Activated naive CD8-positive, alpha-beta T cell treated with anti-CD3 and anti-CD28 coated beads, Interleukin-2, amount 10 ng/mL, durations not matched to agents 7 days and 5 days (primary cell): ENCODE data around the gene SEMA3B. TPM values are rescaled to one million over a fixed set of nuclear protein-coding genes. Genes with fewer than 3 reads are reported as not detected.
A peak's percentile ranks its signal among the peaks of the same experiment; 100 is the strongest.
"Not testable (repeated sequence)": the region's sequence is repeated elsewhere in the genome, so short reads cannot be mapped to it uniquely, and the experiment has no call there.

Experiments used
- ATAC-seq: fragments of 150-1000 bp; cut with Tn5 transposase; one replicate; pipeline ENCODE4 v1.10.0; 2021; ENCODE audit warnings: low read depth, moderate library complexity
- POLR2A ChIA-PET: fragments of 350-600 bp; sonication (Branson Sonifier 250); formaldehyde crosslinking; loops from one replicate; lab custom pipeline; 2021; ENCODE audit warnings: antibody characterized with exemption; lab: Charles Lee
- DNase-seq: peaks from one replicate; pipeline ENCODE4 v3.0.0; 2021
- H3K27ac Mint-ChIP-seq: one replicate; pipeline ENCODE4 v1.8.0; 2022; ENCODE audit warnings: mild to moderate bottlenecking, mixed read lengths
- H3K27me3 Mint-ChIP-seq: one replicate; pipeline ENCODE4 v1.8.0; 2022; ENCODE audit warnings: mild to moderate bottlenecking, moderate library complexity, mixed read lengths
- H3K36me3 Mint-ChIP-seq: one replicate; pipeline ENCODE4 v1.8.0; 2021; ENCODE audit warnings: mild to moderate bottlenecking, mixed read lengths
- H3K4me1 Mint-ChIP-seq: one replicate; pipeline ENCODE4 v1.8.0; 2021; ENCODE audit warnings: mixed read lengths
- H3K4me3 Mint-ChIP-seq: one replicate; pipeline ENCODE4 v1.8.0; 2022; ENCODE audit warnings: mild to moderate bottlenecking, moderate library complexity, mixed read lengths
- H3K9me3 Mint-ChIP-seq: one replicate; pipeline ENCODE4 v1.8.0; 2021; ENCODE audit warnings: mixed read lengths
- total RNA-seq, 2 experiments: library from RNA; stranded (reverse); gene quantifications; one replicate each; pipeline ENCODE4 v1.2.3, GENCODE V29; 2021

SEMA3B gene
- 1 to 10 TPM in 1 of 2 experiments, under 1 TPM in 1; 0.36 to 1.0 TPM for total RNA-seq

DNA sequence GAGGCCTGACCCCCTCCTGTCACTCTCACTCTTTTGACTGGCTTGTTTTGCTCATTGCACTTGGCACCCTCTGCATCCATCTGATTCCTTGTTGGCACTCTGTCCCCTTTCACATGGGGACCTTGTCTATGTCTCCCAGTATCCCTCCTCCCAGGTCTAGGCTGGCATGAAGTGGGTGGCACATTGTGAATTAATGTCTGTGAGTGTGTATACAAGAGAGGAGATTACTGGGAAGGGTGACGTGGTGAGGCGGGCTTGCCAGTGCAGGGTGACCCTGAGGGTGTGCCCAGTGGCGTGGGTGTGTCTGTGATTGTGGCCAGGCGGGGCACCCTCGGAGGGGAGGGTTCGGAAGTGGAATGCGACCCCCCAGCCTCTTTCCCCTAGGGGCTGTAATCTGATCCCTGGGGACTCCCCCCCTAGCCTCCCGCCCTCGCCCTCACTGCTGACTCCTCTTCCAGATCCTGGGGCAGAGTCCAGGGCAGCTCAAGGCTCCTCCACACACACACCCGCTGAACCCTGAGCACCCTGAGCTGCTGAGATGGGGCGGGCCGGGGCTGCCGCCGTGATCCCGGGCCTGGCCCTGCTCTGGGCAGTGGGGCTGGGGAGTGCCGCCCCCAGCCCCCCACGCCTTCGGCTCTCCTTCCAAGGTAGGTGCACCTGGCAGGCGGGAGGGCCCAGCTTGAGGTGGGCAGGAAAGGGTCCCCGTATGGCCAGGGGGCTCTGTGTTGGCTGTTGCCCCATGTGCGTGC lies at the start of gene SEMA3B:
Gene SEMA3B, plus strand, starts transcription at position 445 of the 749 bp plus-strand sequence. Its CDS starts 94 bp downstream, at position 539.
- H3K36me3 Mint-ChIP-seq = no peaks in the 10 kb centered on the region
- no peak within 1 kb of the TSS for H3K27ac Mint-ChIP-seq
- peaks cover 12% of the 10 kb centered on the region for H3K4me1 Mint-ChIP-seq
- H3K9me3 Mint-ChIP-seq = no peaks in the 10 kb centered on the region
- peaks cover 15% of the 10 kb centered on the region for H3K27me3 Mint-ChIP-seq
- no peak for ATAC-seq
- DNase-seq = no peak
- POLR2A ChIA-PET = interaction anchor here (0.6 kb wide), 1 partner anchor 78 kb away, joined by 3 read pairs; no protein-coding TSS in a partner anchor
- no peak within 1 kb of the TSS for H3K4me3 Mint-ChIP-seq

DNA sequence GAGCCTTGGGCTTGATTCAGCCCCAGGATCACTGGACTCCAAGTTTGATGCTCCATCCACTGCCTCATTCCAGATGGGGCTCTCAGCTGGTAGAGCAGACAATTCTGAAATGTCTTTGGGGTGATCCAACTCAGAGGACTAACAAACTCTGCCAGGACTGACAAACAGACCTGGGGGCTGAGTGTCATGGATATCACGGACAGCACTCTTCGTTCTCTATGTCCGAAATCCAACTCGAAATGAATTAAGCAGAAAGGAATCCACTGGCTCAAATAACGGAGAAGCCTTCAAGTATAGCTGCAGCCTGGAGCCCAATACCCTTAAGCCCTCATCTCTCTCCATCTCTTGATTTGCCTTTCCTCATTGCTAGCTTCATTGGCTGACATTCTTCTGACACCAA lies 49.7 kb upstream of the SEMA3B start:
- POLR2A ChIA-PET = no interaction called here
- H3K9me3 Mint-ChIP-seq = no peaks in the 10 kb centered on the region
- ATAC-seq (no peak), DNase-seq (no peak)
- no peaks in the 10 kb centered on the region for H3K36me3 Mint-ChIP-seq
- H3K4me1 Mint-ChIP-seq = no peaks in the 10 kb centered on the region
- H3K27ac Mint-ChIP-seq = no peak overlapping the region
- H3K4me3 Mint-ChIP-seq = no peak overlapping the region
- H3K27me3 Mint-ChIP-seq = peaks cover 7% of the 10 kb centered on the region

DNA sequence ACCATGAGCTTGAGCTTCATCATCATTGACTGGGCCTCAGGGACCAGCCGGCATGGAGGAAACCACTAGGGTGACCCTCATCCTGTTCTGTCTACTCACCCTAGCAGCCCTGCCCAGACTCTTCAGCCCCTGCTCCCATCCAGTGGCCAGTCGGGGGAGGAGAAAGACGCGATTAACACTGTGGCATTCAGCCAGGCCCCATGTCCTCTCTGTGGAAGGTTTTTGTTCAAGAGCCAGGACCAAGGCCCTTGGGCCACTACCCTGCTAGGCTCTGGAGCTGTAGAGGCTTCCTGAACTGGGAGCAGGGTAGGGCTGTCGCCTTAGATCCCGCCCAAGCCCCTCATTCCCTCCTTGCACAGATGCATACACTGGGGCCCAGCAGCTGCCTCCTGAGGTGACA lies 48.8 kb upstream of the SEMA3B start:
- no peak overlapping the region for H3K4me3 Mint-ChIP-seq
- DNase-seq (no peak), ATAC-seq (no peak)
- POLR2A ChIA-PET = interaction anchor here (1.3 to 2.4 kb wide), 2 partner anchors 25 to 27 kb away, joined by 3 to 12 read pairs; no protein-coding TSS in a partner anchor
- H3K27me3 Mint-ChIP-seq = peaks cover 11% of the 10 kb centered on the region
- H3K9me3 Mint-ChIP-seq = no peaks in the 10 kb centered on the region
- peak overlapping the region; percentile 28 for H3K27ac Mint-ChIP-seq
- H3K36me3 Mint-ChIP-seq = no peaks in the 10 kb centered on the region
- H3K4me1 Mint-ChIP-seq = no peaks in the 10 kb centered on the region

DNA sequence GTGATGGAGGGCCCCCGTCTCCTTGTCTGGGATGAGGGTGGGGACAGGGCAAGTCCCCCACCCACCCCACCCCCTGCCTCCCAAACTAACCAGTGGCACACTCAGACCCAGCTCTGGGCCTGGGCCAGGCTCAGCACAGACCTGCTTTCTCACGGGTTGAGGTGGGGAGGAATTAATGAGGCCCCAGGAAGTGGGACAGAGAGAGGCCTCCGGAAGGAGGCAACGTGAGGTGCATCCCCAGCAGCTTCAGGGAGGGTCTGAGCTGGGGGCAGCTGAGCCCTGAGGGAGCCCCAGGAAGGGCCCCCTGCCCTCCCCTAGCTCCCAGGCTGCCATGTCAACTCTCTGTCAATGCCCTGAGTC lies 47.9 kb upstream of the SEMA3B start:
- H3K4me1 Mint-ChIP-seq = peaks cover 2% of the 10 kb centered on the region
- H3K36me3 Mint-ChIP-seq = no peaks in the 10 kb centered on the region
- H3K4me3 Mint-ChIP-seq = no peak overlapping the region
- peak overlapping the region; percentile 48 for H3K27ac Mint-ChIP-seq
- POLR2A ChIA-PET = interaction anchor here (0.5 to 2.4 kb wide), 5 partner anchors 13 to 94 kb away, joined by 3 to 12 read pairs (median 4); no protein-coding TSS in a partner anchor
- DNase-seq (no peak), ATAC-seq (peak; percentile 57)
- H3K9me3 Mint-ChIP-seq = no peaks in the 10 kb centered on the region
- peaks cover 11% of the 10 kb centered on the region for H3K27me3 Mint-ChIP-seq

DNA sequence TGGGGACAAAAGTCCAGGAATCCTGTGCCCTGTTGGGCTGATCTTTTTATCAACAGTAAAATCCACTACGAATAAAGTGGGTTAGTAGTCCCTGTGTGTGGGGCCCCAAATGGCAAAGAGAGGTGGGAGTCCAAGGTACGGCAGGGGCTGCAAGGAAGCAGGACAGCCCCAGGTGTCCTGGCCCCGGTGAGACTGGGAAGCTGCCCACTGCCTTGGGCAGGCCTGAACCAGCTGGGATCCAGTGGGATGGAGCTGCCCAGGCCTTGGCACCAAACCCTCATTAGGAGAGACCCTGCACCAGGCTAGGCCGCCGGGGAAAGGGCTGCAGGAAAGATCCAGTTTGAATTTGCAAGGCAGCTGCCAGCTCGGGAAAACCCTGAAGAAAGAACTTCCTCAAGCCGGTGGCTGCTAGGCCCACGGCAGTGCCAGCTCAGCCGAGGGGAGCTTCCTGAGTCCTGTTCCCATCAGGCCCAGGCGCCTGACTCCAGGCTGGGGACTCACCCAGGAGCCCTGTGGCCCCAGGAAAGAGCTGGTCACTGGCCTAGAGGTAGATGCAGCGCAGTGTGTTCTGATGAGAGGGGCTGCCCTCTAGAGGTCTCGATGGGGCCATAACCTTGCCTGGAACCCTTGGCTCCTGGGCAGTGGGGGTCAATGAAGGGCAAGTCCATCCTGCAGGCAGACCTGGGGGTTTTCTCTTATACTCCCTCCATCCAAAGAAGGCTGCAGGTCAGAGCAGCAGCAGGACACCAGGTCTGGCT lies 47.4 kb upstream of the SEMA3B start:
- peaks cover 11% of the 10 kb centered on the region for H3K27me3 Mint-ChIP-seq

DNA sequence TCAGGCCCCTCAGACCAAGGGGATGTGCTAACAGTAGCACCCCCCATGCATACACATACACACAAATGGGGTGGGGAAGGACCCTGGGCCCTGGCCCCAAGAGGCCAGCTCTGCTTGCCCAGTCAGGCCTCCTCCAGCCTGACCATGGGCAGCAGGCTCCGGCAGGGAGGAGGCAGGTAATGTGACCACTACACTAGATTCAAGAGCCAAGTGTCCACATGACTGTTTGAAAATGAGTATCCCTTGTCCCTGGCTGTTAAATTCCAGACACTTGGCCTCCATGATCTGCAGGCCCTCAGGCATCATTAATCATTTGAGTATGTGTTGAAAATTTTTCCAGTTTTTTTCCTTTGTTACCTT lies 46.8 kb upstream of the SEMA3B start:
- H3K36me3 Mint-ChIP-seq = no peaks in the 10 kb centered on the region
- H3K4me3 Mint-ChIP-seq = no peak overlapping the region
- no peak for DNase-seq
- peaks cover 11% of the 10 kb centered on the region for H3K27me3 Mint-ChIP-seq
- no peaks in the 10 kb centered on the region for H3K9me3 Mint-ChIP-seq
- no peak overlapping the region for H3K27ac Mint-ChIP-seq
- ATAC-seq = no peak
- POLR2A ChIA-PET = interaction anchor here (2.4 kb wide), 1 partner anchor 27 kb away, joined by 12 read pairs; no protein-coding TSS in a partner anchor
- H3K4me1 Mint-ChIP-seq = peaks cover 6% of the 10 kb centered on the region

More for the DNA sequence above, 47.4 kb upstream of the SEMA3B start:
- Mint-ChIP-seq H3K36me3 (no peaks in the 10 kb centered on the region), H3K4me1 (peaks cover 2% of the 10 kb centered on the region), H3K4me3 (no peak overlapping the region), H3K9me3 (no peaks in the 10 kb centered on the region), H3K27ac (peak overlapping the region; percentile 48)
- DNase-seq = no peak
- ATAC-seq = no peak
- POLR2A ChIA-PET = interaction anchor here (0.5 to 2.4 kb wide), 4 partner anchors 12 to 95 kb away, joined by 4 to 12 read pairs (median 4); no protein-coding TSS in a partner anchor

DNA sequence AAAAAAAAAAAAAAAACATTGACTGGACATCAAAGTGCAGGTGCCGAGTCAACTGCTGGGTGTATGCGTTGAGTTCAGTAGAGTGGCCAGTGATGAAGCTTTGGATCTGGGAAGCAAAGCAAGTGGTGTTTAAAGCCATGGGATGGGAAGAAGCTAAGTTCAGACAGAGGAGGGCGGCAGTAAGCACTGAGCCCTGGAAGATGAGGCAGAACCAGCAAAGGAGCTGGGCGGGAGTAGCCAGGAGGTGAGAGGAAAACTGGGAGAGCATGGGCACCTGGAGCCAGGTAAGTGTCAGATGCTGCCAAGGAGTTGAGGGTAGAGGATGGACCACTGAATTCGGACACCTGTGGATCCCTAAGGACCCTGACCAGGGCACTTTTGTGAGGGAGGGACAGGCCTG lies 44.3 kb upstream of the SEMA3B start:
- Mint-ChIP-seq H3K4me3 (no peak overlapping the region), H3K36me3 (no peaks in the 10 kb centered on the region), H3K9me3 (no peaks in the 10 kb centered on the region), H3K27ac (no peak overlapping the region), H3K27me3 (peaks cover 11% of the 10 kb centered on the region), H3K4me1 (peaks cover 17% of the 10 kb centered on the region)
- ATAC-seq (no peak), DNase-seq (no peak)
- POLR2A ChIA-PET = interaction anchor here (3.1 kb wide), 1 partner anchor 30 kb away, joined by 30 read pairs; no protein-coding TSS in a partner anchor

DNA sequence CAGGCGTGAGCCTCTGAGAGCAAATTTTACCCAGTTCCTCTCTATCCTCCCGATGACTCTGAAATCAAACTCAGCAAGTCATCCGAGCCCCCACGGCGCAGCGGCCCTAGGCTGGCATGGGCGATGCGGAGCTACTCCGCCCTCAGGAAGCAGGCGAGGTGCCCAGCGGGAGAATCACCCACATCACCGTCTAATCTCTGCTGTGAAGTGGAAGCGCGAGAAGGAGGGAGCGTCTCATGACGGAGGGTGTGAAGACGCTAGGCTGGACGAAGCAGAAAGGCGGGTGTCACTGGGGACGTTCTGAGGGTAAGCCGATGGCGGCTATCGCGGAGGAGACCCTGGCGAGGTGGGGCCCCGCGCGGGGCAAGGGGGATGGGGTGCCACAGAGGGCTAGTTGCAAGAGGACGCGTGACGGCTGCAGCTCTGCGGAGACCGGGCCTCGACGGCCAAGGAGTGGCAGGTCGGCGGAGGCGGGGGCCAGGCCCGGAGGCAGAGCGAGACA lies 42.0 kb upstream of the SEMA3B start:
- Mint-ChIP-seq H3K36me3 (no peaks in the 10 kb centered on the region), H3K27ac (peak overlapping the region; percentile 93), H3K4me1 (peaks cover 17% of the 10 kb centered on the region), H3K27me3 (peaks cover 11% of the 10 kb centered on the region), H3K4me3 (peak overlapping the region; percentile 97), H3K9me3 (no peaks in the 10 kb centered on the region)
- DNase-seq = no peak
- peak; percentile 15 for ATAC-seq
- POLR2A ChIA-PET = interaction anchor here (0.5 to 5.9 kb wide), 15 partner anchors 9 to 348 kb away, joined by 3 to 47 read pairs (median 7); partner anchors contain the start of genes GNAI2, HEMK1, HYAL3 and IFRD2

DNA sequence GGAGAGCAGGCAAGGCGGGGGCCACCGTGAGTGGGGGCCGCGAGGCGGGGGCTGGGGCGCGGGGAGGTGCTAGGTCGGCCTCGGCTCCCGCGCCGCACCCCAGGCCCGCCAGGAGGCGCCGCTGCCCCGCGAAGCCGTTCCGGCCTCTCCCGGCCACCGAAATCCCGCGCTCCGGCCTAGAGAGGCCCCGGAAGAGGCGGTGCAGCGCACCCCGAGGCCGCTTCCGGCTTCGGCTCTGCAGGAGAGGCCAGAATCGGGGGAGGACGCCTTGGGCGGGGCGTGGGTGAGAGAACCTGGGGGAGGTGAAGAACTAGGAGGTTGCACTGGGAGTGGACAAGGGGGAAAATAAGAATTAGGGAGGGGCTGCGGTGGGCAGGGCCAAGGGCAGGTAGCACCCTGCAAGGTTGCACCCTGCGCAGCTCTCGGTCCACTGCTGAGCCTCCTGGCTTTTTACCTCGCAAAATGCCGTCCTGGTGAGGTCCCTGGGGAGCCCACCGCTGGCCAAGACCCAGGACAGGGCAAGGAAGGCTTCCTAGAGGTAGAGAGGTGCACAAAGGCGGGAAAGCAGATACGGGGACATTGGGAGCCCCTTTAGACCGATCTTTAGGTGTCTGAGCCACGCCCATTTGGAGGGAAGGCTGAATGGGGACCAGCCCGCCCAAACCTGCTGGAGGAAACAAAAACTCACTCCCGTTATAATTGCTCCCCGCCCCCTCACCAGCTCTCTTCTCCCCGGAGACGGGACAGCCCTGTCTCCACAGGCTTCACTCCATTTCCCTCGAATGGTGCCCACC lies 41.4 kb upstream of the SEMA3B start:
- peaks cover 17% of the 10 kb centered on the region for H3K4me1 Mint-ChIP-seq
- ATAC-seq (peak; percentile 90), DNase-seq (peak; percentile 97)
- H3K9me3 Mint-ChIP-seq = no peaks in the 10 kb centered on the region
- peaks cover 11% of the 10 kb centered on the region for H3K27me3 Mint-ChIP-seq
- peak overlapping the region; percentile 97 for H3K4me3 Mint-ChIP-seq
- POLR2A ChIA-PET = interaction anchor here (0.5 to 5.9 kb wide), 14 partner anchors 9 to 342 kb away, joined by 3 to 47 read pairs (median 8); partner anchors contain the start of genes GNAI2, HEMK1, HYAL3 and IFRD2
- H3K27ac Mint-ChIP-seq = peak overlapping the region; percentile 94
- H3K36me3 Mint-ChIP-seq = no peaks in the 10 kb centered on the region

DNA sequence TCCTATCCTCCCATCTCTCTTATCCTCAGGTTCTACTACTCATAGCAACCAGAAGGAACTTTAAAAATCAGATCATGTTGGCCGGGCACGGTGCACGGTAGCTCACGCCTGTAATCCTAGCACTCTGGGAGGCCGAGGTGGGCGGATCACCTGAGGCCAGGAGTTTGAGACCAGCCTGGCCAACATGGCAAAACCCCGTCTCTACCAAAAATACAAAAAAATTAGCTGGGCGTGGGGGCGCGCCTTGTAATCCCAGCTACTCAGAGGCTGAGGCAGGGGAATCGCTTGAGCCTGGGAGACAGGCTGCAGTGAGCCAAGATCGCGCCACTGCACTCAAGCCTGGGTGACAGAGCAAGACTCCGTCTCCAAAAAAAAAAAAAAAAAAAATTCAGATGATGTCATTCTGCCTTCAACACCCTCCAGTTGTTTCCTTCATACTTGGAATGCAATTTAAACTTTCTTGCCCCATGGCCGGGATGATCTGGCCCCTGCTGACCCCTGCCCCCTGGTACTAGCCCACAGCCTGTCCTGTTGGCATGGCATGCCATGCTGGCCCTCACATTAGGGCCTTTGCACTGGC lies 40.7 kb upstream of the SEMA3B start:
- not testable (repeated sequence) for H3K9me3 Mint-ChIP-seq, DNase-seq, ATAC-seq, H3K36me3 Mint-ChIP-seq
- POLR2A ChIA-PET = interaction anchor here (1.0 to 5.9 kb wide), 12 partner anchors 8 to 109 kb away, joined by 3 to 47 read pairs (median 8); partner anchors contain the start of genes GNAI2, HYAL3, IFRD2 and NAA80
- H3K4me1 Mint-ChIP-seq = peaks cover 17% of the 10 kb centered on the region
- H3K4me3 Mint-ChIP-seq = peak overlapping the region; percentile 97
- H3K27ac Mint-ChIP-seq = peak overlapping the region; percentile 94
- peaks cover 10% of the 10 kb centered on the region for H3K27me3 Mint-ChIP-seq

DNA sequence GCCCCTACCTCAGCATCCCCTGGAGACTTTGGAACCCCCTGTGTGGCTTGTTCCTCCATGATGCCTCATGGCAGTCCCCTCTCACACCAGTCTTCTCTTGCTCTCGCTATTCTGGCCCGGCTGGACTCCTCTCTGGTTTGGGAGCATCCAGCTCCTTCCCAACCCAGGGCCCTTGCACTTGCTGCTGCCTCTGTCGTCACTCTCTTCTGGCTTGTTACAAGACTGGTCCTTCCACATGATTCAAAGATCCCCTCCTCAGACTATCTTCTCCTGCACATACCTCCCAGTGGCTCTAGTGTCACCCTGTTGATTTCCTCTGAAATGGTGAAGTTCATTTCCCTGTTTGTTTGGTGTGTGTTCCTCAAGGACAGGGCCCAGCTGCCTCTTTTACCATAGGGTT lies 39.5 kb upstream of the SEMA3B start:
- DNase-seq (no peak), ATAC-seq (no peak)
- Mint-ChIP-seq H3K9me3 (no peaks in the 10 kb centered on the region), H3K4me3 (no peak overlapping the region), H3K36me3 (no peaks in the 10 kb centered on the region), H3K4me1 (peaks cover 21% of the 10 kb centered on the region), H3K27ac (peak overlapping the region; percentile 56), H3K27me3 (peaks cover 5% of the 10 kb centered on the region)
- POLR2A ChIA-PET = interaction anchor here (1.4 to 5.9 kb wide), 3 partner anchors 13 to 63 kb away, joined by 3 to 47 read pairs (median 8); partner anchors contain the start of gene IFRD2
